Stimulated activated CD8-positive, alpha-beta memory T cell treated with anti-CD3 and anti-CD28 coated beads, Interleukin-15, amount 100 ng/mL, for 48 hours (primary cell): ENCODE results near the gene ADGRG2.

ENCODE experiments used
- DNase-seq, 2 donors: peaks; one replicate each; pipeline ENCODE4 v3.0.0-alpha.2; 2020; ENCODE audit warnings: low read depth in 2 of 2

ADGRG2 gene

GRCh38 chrX:18956303-18957032, 165.8 kb downstream of the ADGRG2 start:
- no peak for DNase-seq

GRCh38 chrX:18955676-18956075, 166.6 kb downstream of the ADGRG2 start:
- DNase-seq, result no peak

GRCh38 chrX:18951032-18951431, 171.2 kb downstream of the ADGRG2 start:
- DNase-seq, result no peak

- no peak for DNase-seq
Measured at GRCh38 chrX:18949944-18950301, 172.3 kb downstream of the ADGRG2 start.

- DNase-seq, result no peak
Measured at GRCh38 chrX:18949291-18949943, 172.9 kb downstream of the ADGRG2 start.

GRCh38 chrX:18946611-18947010, 175.7 kb downstream of the ADGRG2 start:
- DNase-seq, result no peak

GRCh38 chrX:18946157-18946556, 176.1 kb downstream of the ADGRG2 start:
- no peak for DNase-seq

GRCh38 chrX:18945483-18945882, 176.8 kb downstream of the ADGRG2 start:
- DNase-seq, result no peak

- DNase-seq, result no peak
Measured at GRCh38 chrX:18944482-18944881, 177.8 kb downstream of the ADGRG2 start.

GRCh38 chrX:18941896-18942295, 180.4 kb downstream of the ADGRG2 start:
- no peak for DNase-seq
